Muscle of arm (tissue), 14 donors: ENCODE data around the gene RNGTT. TPM values are rescaled to one million over a fixed set of nuclear protein-coding genes. Genes with fewer than 3 reads are reported as not detected.
"Not testable (repeated sequence)": the region's sequence is repeated elsewhere in the genome, so short reads cannot be mapped to it uniquely, and the experiment has no call there.

Experiments
- DNase-seq: peaks from one replicate; pipeline ENCODE4 v3.0.0-alpha.2; 2013
- long read RNA-seq, 11 donors: transcript quantifications; one replicate each; lab custom pipeline, GENCODE V29; 2026
- polyA plus RNA-seq, 12 donors: library from polyadenylated mRNA; unstranded; fragments of 120-200 nt; gene quantifications; one replicate each; pipeline ENCODE4 v1.2.1, GENCODE V29; 2013; ENCODE audit not compliant: insufficient read length in 12 of 12

RNGTT gene
- 10 to 100 TPM in 10 of 12 donors, 1 to 10 TPM in 1, not detected in 1; 9.8 to 17.2 (median 12.5) TPM for polyA plus RNA-seq
- long read RNA-seq, donor 1, full-length matches to known transcripts, result 1 of 1 reads
- long read RNA-seq, donor 1, partial matches to known transcripts, result 0 of 1 reads
- long read RNA-seq, donor 1, other reads (novel, unspliced or antisense), result 0 of 1 reads
- long read RNA-seq, donor 2, full-length matches to known transcripts, result 4 of 4 reads
- long read RNA-seq, donor 2, partial matches to known transcripts, result 0 of 4 reads
- long read RNA-seq, donor 2, other reads (novel, unspliced or antisense), result 0 of 4 reads
- long read RNA-seq, donor 3, full-length matches to known transcripts, result 1 of 1 reads
- long read RNA-seq, donor 3, partial matches to known transcripts, result 0 of 1 reads
- long read RNA-seq, donor 3, other reads (novel, unspliced or antisense), result 0 of 1 reads
- long read RNA-seq, donor 4, full-length matches to known transcripts, result 1 of 1 reads
- long read RNA-seq, donor 4, partial matches to known transcripts, result 0 of 1 reads
- long read RNA-seq, donor 4, other reads (novel, unspliced or antisense), result 0 of 1 reads
- long read RNA-seq, donor 5, full-length matches to known transcripts, result 6 of 6 reads
- long read RNA-seq, donor 5, partial matches to known transcripts, result 0 of 6 reads
- long read RNA-seq, donor 5, other reads (novel, unspliced or antisense), result 0 of 6 reads
- long read RNA-seq, donor 6, result 0 reads
- long read RNA-seq, donor 7, full-length matches to known transcripts, result 2 of 2 reads
- long read RNA-seq, donor 7, partial matches to known transcripts, result 0 of 2 reads
- long read RNA-seq, donor 7, other reads (novel, unspliced or antisense), result 0 of 2 reads
- long read RNA-seq, donor 8, full-length matches to known transcripts, result 3 of 3 reads
- long read RNA-seq, donor 8, partial matches to known transcripts, result 0 of 3 reads
- long read RNA-seq, donor 8, other reads (novel, unspliced or antisense), result 0 of 3 reads
- long read RNA-seq, donor 9, result 0 reads
- long read RNA-seq, donor 10, full-length matches to known transcripts, result 1 of 1 reads
- long read RNA-seq, donor 10, partial matches to known transcripts, result 0 of 1 reads
- long read RNA-seq, donor 10, other reads (novel, unspliced or antisense), result 0 of 1 reads
- long read RNA-seq, donor 11, full-length matches to known transcripts, result 2 of 2 reads
- long read RNA-seq, donor 11, partial matches to known transcripts, result 0 of 2 reads
- long read RNA-seq, donor 11, other reads (novel, unspliced or antisense), result 0 of 2 reads

- DNase-seq, result peak; percentile 98
These were observed at the start of gene RNGTT for GRCh38 chr6:88963139-88964090. RNGTT (minus strand) TSS chr6:88963618; CDS start chr6:88963409, 209 bp downstream.

GRCh38 chr6:89011436-89011835 is 48.0 kb upstream of the RNGTT start:
- no peak for DNase-seq

GRCh38 chr6:89010825-89011224 is 47.4 kb upstream of the RNGTT start:
- DNase-seq, result no peak

GRCh38 chr6:89009624-89010059 is 46.2 kb upstream of the RNGTT start:
- DNase-seq, result no peak

- no peak for DNase-seq
These were observed 45.5 kb upstream of the RNGTT start for GRCh38 chr6:89008815-89009374.

- no peak for DNase-seq
These were observed 44.8 kb upstream of the RNGTT start for GRCh38 chr6:89008001-89008814.

- DNase-seq, result no peak
These were observed 44.0 kb upstream of the RNGTT start for GRCh38 chr6:89007209-89008000.

GRCh38 chr6:89002523-89002922 is 39.1 kb upstream of the RNGTT start:
- no peak for DNase-seq

- no peak for DNase-seq
These were observed 33.9 kb upstream of the RNGTT start for GRCh38 chr6:88997327-88997726.

GRCh38 chr6:88992741-88993552 is 29.5 kb upstream of the RNGTT start:
- no peak for DNase-seq

GRCh38 chr6:88989215-88989614 is 25.8 kb upstream of the RNGTT start:
- no peak for DNase-seq

- no peak for DNase-seq
These were observed 24.5 kb upstream of the RNGTT start for GRCh38 chr6:88987922-88988321.

- no peak for DNase-seq
These were observed 22.5 kb upstream of the RNGTT start for GRCh38 chr6:88985901-88986300.

- DNase-seq, result no peak
These were observed 21.2 kb upstream of the RNGTT start for GRCh38 chr6:88984606-88985005.

GRCh38 chr6:88984152-88984551 is 20.7 kb upstream of the RNGTT start:
- DNase-seq, result no peak

- no peak for DNase-seq
These were observed 20.1 kb upstream of the RNGTT start for GRCh38 chr6:88983532-88983931.

GRCh38 chr6:88983129-88983528 is 19.7 kb upstream of the RNGTT start:
- DNase-seq, result not testable (repeated sequence)

- peak; percentile 67 for DNase-seq
These were observed 19.3 kb upstream of the RNGTT start for GRCh38 chr6:88982720-88983119.
